ENCODE results near the gene GPAT3.
"Not testable (repeated sequence)": the region's sequence is repeated elsewhere in the genome, so short reads cannot be mapped to it uniquely, and the experiment has no call there.

The GPAT3 gene

DNA sequence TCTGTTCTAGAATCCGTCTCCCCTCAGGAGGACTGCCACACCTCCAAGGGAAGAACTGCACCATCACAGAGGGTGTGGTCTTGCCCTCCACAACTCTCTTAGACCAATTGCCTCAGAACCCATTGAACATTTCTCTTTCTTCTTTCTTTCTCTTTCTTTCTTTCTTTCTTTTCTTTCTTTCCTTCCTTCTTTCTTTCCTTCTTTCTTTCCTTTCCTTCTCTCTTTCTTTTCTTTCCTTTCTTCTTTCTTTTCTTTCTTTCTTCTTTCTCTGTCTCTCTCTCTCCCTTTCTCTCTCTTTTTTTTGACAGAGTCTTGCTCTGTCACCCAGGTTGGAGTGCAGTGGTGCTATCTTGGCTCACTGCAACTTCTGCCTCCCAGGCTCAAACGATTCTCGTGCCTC lies 34.2 kb upstream of the GPAT3 start:
- H3K4me3 ChIP-seq (ENCODE audit: control insufficient read depth in 1 of 7, extremely low read depth in 1 of 7, insufficient read depth in 4 of 7, low read depth in 2 of 7, low read length in 6 of 7); H3K36me3 ChIP-seq (ENCODE audit: control insufficient read depth in 4 of 4, insufficient read depth in 4 of 4, low read length in 3 of 4); POLR2A ChIA-PET; DNase-seq; H3K27ac ChIP-seq (ENCODE audit: insufficient read depth in 1 of 2, low read depth in 1 of 2, low read length in 2 of 2, poor library complexity in 1 of 2, severe bottlenecking in 2 of 2); H3K27me3 ChIP-seq (replicated peaks in 2 of 5; ENCODE audit: control insufficient read depth in 4 of 5, insufficient read depth in 5 of 5, low read length in 4 of 5); H3K9me3 ChIP-seq (ENCODE audit: control extremely low read depth in 1 of 5, control insufficient read depth in 4 of 5, insufficient read depth in 2 of 5, low read depth in 1 of 5, low read length in 4 of 5); H3K4me1 ChIP-seq (ENCODE audit: control extremely low read depth in 1 of 4, control insufficient read depth in 4 of 4, insufficient read depth in 4 of 4, low read length in 3 of 4): not testable (repeated sequence)
- CTCF ChIA-PET, result interaction anchor here (1.0 kb wide), 1 partner anchor 132 kb away, joined by 3 read pairs; no protein-coding TSS in a partner anchor
- 92% methylated on average over 1 of the region's 3 CpGs for WGBS (ENCODE audit: insufficient coverage)

DNA sequence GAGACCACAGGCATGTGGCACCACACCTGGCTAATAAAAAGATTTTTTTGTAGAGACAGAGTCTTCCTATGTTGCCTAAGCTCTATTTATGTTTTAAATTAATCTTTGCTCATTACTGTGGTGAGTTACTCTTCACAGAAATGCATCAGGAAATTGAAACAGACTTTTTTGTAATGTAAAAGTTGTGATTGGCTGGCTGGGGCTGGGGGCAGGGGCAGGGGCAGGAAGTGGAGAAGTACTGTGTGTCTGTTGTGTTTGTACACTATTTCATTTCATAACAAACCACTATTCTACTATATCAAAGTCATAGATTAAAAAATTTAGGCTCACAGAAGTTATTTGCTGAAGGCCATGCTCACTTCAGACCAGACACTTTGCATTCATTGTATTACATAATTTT lies 31.9 kb upstream of the GPAT3 start:
- Histone ChIP-seq H3K4me1 (ENCODE audit: control extremely low read depth in 1 of 4, control insufficient read depth in 4 of 4, insufficient read depth in 4 of 4, low read length in 3 of 4) (peaks cover 0 to 8% (median 2%) of the 10 kb centered on the region in 4 experiments), H3K27ac (ENCODE audit: insufficient read depth in 1 of 2, low read depth in 1 of 2, low read length in 2 of 2, poor library complexity in 1 of 2, severe bottlenecking in 2 of 2) (no peak overlapping the region), H3K36me3 (ENCODE audit: control insufficient read depth in 4 of 4, insufficient read depth in 4 of 4, low read length in 3 of 4) (no peaks in the 10 kb centered on the region), H3K9me3 (ENCODE audit: control extremely low read depth in 1 of 5, control insufficient read depth in 4 of 5, insufficient read depth in 2 of 5, low read depth in 1 of 5, low read length in 4 of 5) (no peaks in the 10 kb centered on the region), H3K27me3 (replicated peaks in 2 of 5; ENCODE audit: control insufficient read depth in 4 of 5, insufficient read depth in 5 of 5, low read length in 4 of 5) (no peaks in the 10 kb centered on the region), H3K4me3 (ENCODE audit: control insufficient read depth in 1 of 7, extremely low read depth in 1 of 7, insufficient read depth in 4 of 7, low read depth in 2 of 7, low read length in 6 of 7) (no peak overlapping the region)
- ChIA-PET POLR2A (no interaction called here), CTCF (interaction anchor here (1.2 to 9.2 kb wide), 2 partner anchors 50 to 140 kb away, joined by 3 to 103 read pairs; no protein-coding TSS in a partner anchor)
- DNase-seq, result peak in 1 of 3 donors; percentile 11

DNA sequence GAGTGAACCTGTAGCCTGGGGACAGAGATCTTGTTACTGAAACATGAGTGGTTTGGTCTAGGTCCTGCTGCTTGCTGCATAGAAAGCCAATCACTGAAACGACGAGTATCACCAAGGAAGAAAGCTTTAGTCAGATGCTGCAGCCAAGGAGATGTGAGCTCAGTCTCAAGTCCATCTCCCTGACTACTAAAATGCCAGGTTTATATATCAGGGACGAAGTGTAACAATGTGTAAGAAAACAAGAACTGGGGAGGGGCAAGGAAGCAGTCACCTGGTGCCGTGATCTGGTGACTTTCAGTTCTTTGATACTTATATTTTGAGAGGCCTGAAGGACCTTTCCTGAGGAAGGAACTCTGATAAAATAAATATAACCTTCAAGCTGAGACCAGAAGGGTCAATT lies 31.4 kb upstream of the GPAT3 start:
- no peaks in the 10 kb centered on the region for H3K27me3 ChIP-seq (replicated peaks in 2 of 5; ENCODE audit: control insufficient read depth in 4 of 5, insufficient read depth in 5 of 5, low read length in 4 of 5)
- no peaks in the 10 kb centered on the region for H3K9me3 ChIP-seq (ENCODE audit: control extremely low read depth in 1 of 5, control insufficient read depth in 4 of 5, insufficient read depth in 2 of 5, low read depth in 1 of 5, low read length in 4 of 5)
- CTCF ChIA-PET, result interaction anchor here (1.1 to 9.2 kb wide), 3 partner anchors 38 to 139 kb away, joined by 3 to 103 read pairs (median 3); no protein-coding TSS in a partner anchor
- peaks cover 0 to 8% (median 2%) of the 10 kb centered on the region in 4 experiments for H3K4me1 ChIP-seq (ENCODE audit: control extremely low read depth in 1 of 4, control insufficient read depth in 4 of 4, insufficient read depth in 4 of 4, low read length in 3 of 4)
- no peak for DNase-seq
- H3K27ac ChIP-seq (ENCODE audit: insufficient read depth in 1 of 2, low read depth in 1 of 2, low read length in 2 of 2, poor library complexity in 1 of 2, severe bottlenecking in 2 of 2), result no peak overlapping the region
- no peaks in the 10 kb centered on the region for H3K36me3 ChIP-seq (ENCODE audit: control insufficient read depth in 4 of 4, insufficient read depth in 4 of 4, low read length in 3 of 4)
- WGBS (ENCODE audit: insufficient coverage), result 67% methylated on average over 4 of the region's 4 CpGs
- no peak overlapping the region for H3K4me3 ChIP-seq (ENCODE audit: control insufficient read depth in 1 of 7, extremely low read depth in 1 of 7, insufficient read depth in 4 of 7, low read depth in 2 of 7, low read length in 6 of 7)
- POLR2A ChIA-PET, result interaction anchor here (0.6 kb wide), 1 partner anchor 140 kb away, joined by 4 read pairs; no protein-coding TSS in a partner anchor

DNA sequence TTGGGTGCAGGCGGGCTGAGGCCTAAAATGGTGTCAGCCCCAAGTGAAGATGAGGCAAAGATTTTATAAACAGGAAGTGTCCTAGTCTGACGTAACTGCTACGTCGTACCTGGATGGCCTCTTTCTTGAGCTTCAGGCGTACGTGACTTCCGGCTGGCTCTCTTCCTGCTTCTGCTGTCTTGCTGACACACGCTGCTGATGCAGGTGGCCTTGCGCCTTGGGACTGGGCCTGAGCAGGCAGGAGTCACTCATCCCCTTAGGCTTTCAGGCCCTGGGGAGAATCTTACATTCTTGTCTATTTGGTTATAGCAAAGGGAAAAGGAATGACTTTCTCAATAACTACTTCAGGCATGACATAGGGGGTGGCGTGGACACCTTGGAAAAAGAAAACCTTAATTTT lies 30.9 kb upstream of the GPAT3 start:
- Histone ChIP-seq H3K9me3 (ENCODE audit: control extremely low read depth in 1 of 5, control insufficient read depth in 4 of 5, insufficient read depth in 2 of 5, low read depth in 1 of 5, low read length in 4 of 5) (no peaks in the 10 kb centered on the region), H3K4me1 (ENCODE audit: control extremely low read depth in 1 of 4, control insufficient read depth in 4 of 4, insufficient read depth in 4 of 4, low read length in 3 of 4) (peaks cover 0 to 8% (median 2%) of the 10 kb centered on the region in 4 experiments), H3K27ac (ENCODE audit: insufficient read depth in 1 of 2, low read depth in 1 of 2, low read length in 2 of 2, poor library complexity in 1 of 2, severe bottlenecking in 2 of 2) (no peak overlapping the region), H3K4me3 (ENCODE audit: control insufficient read depth in 1 of 7, extremely low read depth in 1 of 7, insufficient read depth in 4 of 7, low read depth in 2 of 7, low read length in 6 of 7) (no peak overlapping the region), H3K27me3 (replicated peaks in 2 of 5; ENCODE audit: control insufficient read depth in 4 of 5, insufficient read depth in 5 of 5, low read length in 4 of 5) (no peaks in the 10 kb centered on the region), H3K36me3 (ENCODE audit: control insufficient read depth in 4 of 4, insufficient read depth in 4 of 4, low read length in 3 of 4) (no peaks in the 10 kb centered on the region)
- peak in 1 of 3 donors; percentile 11 for DNase-seq
- POLR2A ChIA-PET, result interaction anchor here (0.6 kb wide), 1 partner anchor 140 kb away, joined by 4 read pairs; no protein-coding TSS in a partner anchor
- CTCF ChIA-PET, result interaction anchor here (1.1 to 9.2 kb wide), 4 partner anchors 13 to 139 kb away, joined by 3 to 103 read pairs (median 3); no protein-coding TSS in a partner anchor
- 97% methylated on average over 6 of the region's 10 CpGs for WGBS (ENCODE audit: insufficient coverage)

DNA sequence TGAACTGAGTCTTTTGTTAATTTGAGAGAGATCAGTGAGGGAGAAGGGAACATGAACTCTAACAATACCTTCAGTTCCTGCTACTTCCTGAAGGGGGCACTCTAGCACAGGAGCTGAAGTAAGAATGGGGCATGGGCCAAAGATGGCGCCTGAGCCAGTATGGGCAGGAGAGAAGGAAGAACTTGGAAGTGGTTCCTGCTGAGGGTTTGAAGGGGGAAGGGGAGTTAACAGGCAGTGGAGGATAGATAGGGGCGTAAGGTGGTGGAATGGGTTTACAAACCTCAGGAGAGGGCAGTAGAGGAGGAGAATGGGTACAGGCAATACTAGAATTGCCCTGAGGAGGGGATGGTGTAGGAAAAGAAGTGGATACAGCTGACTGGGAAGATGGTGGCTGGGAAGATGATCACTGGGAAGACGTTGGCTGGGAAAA lies 26.7 kb upstream of the GPAT3 start:
- POLR2A ChIA-PET; H3K36me3 ChIP-seq (ENCODE audit: control insufficient read depth in 4 of 4, insufficient read depth in 4 of 4, low read length in 3 of 4); H3K4me1 ChIP-seq (ENCODE audit: control extremely low read depth in 1 of 4, control insufficient read depth in 4 of 4, insufficient read depth in 4 of 4, low read length in 3 of 4); H3K27ac ChIP-seq (ENCODE audit: insufficient read depth in 1 of 2, low read depth in 1 of 2, low read length in 2 of 2, poor library complexity in 1 of 2, severe bottlenecking in 2 of 2); H3K4me3 ChIP-seq (ENCODE audit: control insufficient read depth in 1 of 7, extremely low read depth in 1 of 7, insufficient read depth in 4 of 7, low read depth in 2 of 7, low read length in 6 of 7); H3K27me3 ChIP-seq (replicated peaks in 2 of 5; ENCODE audit: control insufficient read depth in 4 of 5, insufficient read depth in 5 of 5, low read length in 4 of 5); H3K9me3 ChIP-seq (ENCODE audit: control extremely low read depth in 1 of 5, control insufficient read depth in 4 of 5, insufficient read depth in 2 of 5, low read depth in 1 of 5, low read length in 4 of 5): not testable (repeated sequence)
- 54% methylated on average over 3 of the region's 3 CpGs for WGBS (ENCODE audit: insufficient coverage)
- DNase-seq, result peak; percentile 65 to 79 (median 68)
- CTCF ChIA-PET, result interaction anchor here (0.7 to 9.2 kb wide), 12 partner anchors 11 to 147 kb away, joined by 3 to 103 read pairs (median 5); no protein-coding TSS in a partner anchor

DNA sequence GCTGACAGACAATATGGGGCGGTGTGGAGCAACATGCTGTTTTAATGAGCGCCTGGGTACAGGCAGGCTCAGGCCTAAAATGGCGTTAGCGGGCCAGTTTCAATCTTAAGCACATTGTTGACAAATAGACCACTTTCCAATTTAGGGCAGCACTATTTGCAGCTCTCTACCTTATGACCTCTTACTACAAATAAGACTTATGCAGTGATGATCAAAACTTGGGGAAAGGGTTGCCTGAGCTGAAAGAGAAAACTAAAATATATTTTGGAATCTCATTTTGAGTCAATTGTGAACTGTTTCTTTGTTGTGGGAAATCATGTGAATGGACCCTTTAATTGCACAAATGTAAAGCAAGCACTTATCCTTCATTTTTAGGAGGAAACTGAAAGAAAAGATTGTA lies 25.5 kb upstream of the GPAT3 start:
- no peaks in the 10 kb centered on the region for H3K36me3 ChIP-seq (ENCODE audit: control insufficient read depth in 4 of 4, insufficient read depth in 4 of 4, low read length in 3 of 4)
- H3K27me3 ChIP-seq (replicated peaks in 2 of 5; ENCODE audit: control insufficient read depth in 4 of 5, insufficient read depth in 5 of 5, low read length in 4 of 5), result no peaks in the 10 kb centered on the region
- no peaks in the 10 kb centered on the region for H3K4me1 ChIP-seq (ENCODE audit: control extremely low read depth in 1 of 4, control insufficient read depth in 4 of 4, insufficient read depth in 4 of 4, low read length in 3 of 4)
- H3K4me3 ChIP-seq (ENCODE audit: control insufficient read depth in 1 of 7, extremely low read depth in 1 of 7, insufficient read depth in 4 of 7, low read depth in 2 of 7, low read length in 6 of 7), result no peak overlapping the region
- 79% methylated on average over 4 of the region's 4 CpGs for WGBS (ENCODE audit: insufficient coverage)
- DNase-seq, result no peak
- no peaks in the 10 kb centered on the region for H3K9me3 ChIP-seq (ENCODE audit: control extremely low read depth in 1 of 5, control insufficient read depth in 4 of 5, insufficient read depth in 2 of 5, low read depth in 1 of 5, low read length in 4 of 5)
- ChIA-PET CTCF (interaction anchor here (0.7 to 9.2 kb wide), 9 partner anchors 12 to 449 kb away, joined by 3 to 103 read pairs (median 4); no protein-coding TSS in a partner anchor), POLR2A (interaction anchor here (1.0 kb wide), 1 partner anchor 25 kb away, joined by 3 read pairs; the partner anchor contains the start of gene GPAT3)
- no peak overlapping the region for H3K27ac ChIP-seq (ENCODE audit: insufficient read depth in 1 of 2, low read depth in 1 of 2, low read length in 2 of 2, poor library complexity in 1 of 2, severe bottlenecking in 2 of 2)

DNA sequence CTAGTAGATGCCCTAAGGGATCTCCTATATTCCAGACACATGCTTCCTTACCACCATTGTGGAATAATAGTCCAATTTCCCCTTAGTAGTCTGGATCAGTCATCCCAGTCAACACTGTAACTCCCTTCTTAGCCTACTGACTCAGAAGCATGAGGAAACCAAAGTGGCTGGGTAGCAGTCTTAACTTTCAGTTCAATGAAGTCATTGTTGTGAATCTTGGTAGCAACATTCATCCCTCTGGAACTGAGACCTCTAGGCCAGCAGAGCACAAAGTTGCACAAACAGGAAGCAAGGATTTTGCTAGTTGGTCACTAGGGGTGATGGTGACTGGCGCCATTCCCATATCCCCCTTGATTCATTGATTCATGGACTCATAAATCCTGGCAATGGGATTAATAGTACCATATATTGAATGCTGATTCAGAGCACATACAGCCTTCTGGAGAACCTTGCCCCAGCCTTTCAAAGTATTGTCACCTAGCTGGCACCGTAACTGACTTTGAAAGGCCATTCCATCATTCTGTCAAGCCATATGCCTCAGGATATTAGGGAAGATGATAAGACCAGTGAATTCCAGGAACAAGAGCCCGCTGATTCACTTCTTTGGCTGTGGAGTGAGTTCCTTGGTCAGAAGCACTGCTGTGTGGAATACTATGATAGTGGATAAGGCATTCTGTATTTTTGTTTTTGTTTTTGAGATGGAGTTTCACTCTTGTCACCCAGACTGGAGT lies 19.7 kb upstream of the GPAT3 start:
- Histone ChIP-seq H3K9me3 (ENCODE audit: control extremely low read depth in 1 of 5, control insufficient read depth in 4 of 5, insufficient read depth in 2 of 5, low read depth in 1 of 5, low read length in 4 of 5) (no peaks in the 10 kb centered on the region), H3K27ac (ENCODE audit: insufficient read depth in 1 of 2, low read depth in 1 of 2, low read length in 2 of 2, poor library complexity in 1 of 2, severe bottlenecking in 2 of 2) (no peak overlapping the region), H3K27me3 (replicated peaks in 2 of 5; ENCODE audit: control insufficient read depth in 4 of 5, insufficient read depth in 5 of 5, low read length in 4 of 5) (no peaks in the 10 kb centered on the region), H3K36me3 (ENCODE audit: control insufficient read depth in 4 of 4, insufficient read depth in 4 of 4, low read length in 3 of 4) (no peaks in the 10 kb centered on the region), H3K4me3 (ENCODE audit: control insufficient read depth in 1 of 7, extremely low read depth in 1 of 7, insufficient read depth in 4 of 7, low read depth in 2 of 7, low read length in 6 of 7) (no peak overlapping the region), H3K4me1 (ENCODE audit: control extremely low read depth in 1 of 4, control insufficient read depth in 4 of 4, insufficient read depth in 4 of 4, low read length in 3 of 4) (no peaks in the 10 kb centered on the region)
- ChIA-PET CTCF (no interaction called here), POLR2A (no interaction called here)
- no peak for DNase-seq
- 100% methylated on average over 1 of the region's 3 CpGs for WGBS (ENCODE audit: insufficient coverage)

Data from common myeloid progenitor, CD34-positive (primary cell).